ENCODE data around the gene CORO7. TPM values are rescaled to one million over a fixed set of nuclear protein-coding genes. Genes with fewer than 3 reads are reported as not detected.

CORO7 gene
- polyA plus RNA-seq, 3 donors = 44.7 to 181 (median 68.4) TPM

DNA sequence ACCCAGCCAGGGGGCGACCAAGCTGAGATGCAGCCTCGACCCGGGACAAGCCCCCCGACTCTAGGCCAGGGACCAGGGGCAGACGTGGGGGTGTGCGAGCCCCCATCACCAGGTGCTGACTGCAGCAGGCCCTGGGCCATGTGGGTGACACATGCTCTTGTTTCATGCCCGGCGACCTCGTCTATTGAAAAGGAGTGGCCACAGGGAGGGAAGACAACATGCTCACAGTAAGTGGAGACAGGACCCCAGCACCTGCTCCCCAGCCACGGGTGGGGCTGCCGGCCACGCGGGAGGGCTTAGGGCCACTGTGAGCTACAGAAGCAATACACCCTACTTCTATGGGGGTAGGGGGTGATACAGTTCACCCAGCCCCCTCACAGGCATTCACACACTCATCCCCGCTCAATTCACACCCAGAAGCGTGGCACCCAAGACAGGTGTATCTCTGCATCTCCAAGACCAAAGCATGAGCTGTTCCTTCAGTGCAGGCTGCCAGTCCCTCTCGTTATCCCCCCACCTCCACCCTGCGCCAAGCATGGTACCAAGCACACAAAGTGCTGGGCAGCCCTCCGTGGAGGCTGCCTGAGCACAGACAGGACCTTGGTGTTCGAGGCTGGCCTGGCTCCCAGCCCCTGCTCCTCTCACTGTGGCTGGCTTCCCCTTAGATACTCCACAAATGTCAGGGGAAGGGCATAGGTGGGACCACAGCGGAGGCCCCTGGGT is 31.2 kb downstream of the CORO7 start:
- Mint-ChIP-seq H3K9me3 (no peaks in the 10 kb centered on the region), H3K36me3 (peaks cover 46 to 86% of the 10 kb centered on the region in 2 donors), H3K27ac (peak overlapping the region in 2 of 7 donors; percentile 63 to 69), H3K4me1 (no peaks in the 10 kb centered on the region), H3K27me3 (ENCODE audit: low read depth in 3 of 3) (no peaks in the 10 kb centered on the region), H3K4me3 (no peak overlapping the region)
- Histone ChIP-seq H3K4me3 (replicated peaks in 1 of 3; ENCODE audit: low read depth in 2 of 3, low read length in 3 of 3) (no peak overlapping the region), H3K36me3 (replicated peaks in 1 of 2; ENCODE audit: control insufficient read depth in 1 of 2, insufficient read depth in 2 of 2, low read length in 2 of 2) (peaks cover 95 to 99% of the 10 kb centered on the region in 2 donors), H3K9me3 (replicated peaks in 1 of 2; ENCODE audit: control insufficient read depth in 1 of 2, insufficient read depth in 1 of 2, low read length in 2 of 2) (no peaks in the 10 kb centered on the region), H2AFZ (ENCODE audit: insufficient read depth, low read depth, low read length, poor library complexity, severe bottlenecking) (no peak overlapping the region), H3K4me1 (ENCODE audit: control insufficient read depth in 1 of 2, insufficient read depth in 2 of 2, low read length in 2 of 2) (no peaks in the 10 kb centered on the region), H3K27me3 (ENCODE audit: control insufficient read depth in 2 of 2, insufficient read depth in 2 of 2, low read length in 2 of 2) (no peaks in the 10 kb centered on the region), H4K20me1 (ENCODE audit: insufficient read depth, low read length) (peaks cover 100% of the 10 kb centered on the region), H3K79me2 (ENCODE audit: insufficient read depth, low read length) (no peaks in the 10 kb centered on the region), H3K4me2 (replicated peaks; ENCODE audit: extremely low read depth, low read length, poor library complexity, severe bottlenecking) (no peak overlapping the region), H3K9ac (ENCODE audit: insufficient read depth, low read length, poor library complexity, severe bottlenecking) (no peak overlapping the region), H3K27ac (ENCODE audit: low read depth in 1 of 2, low read length in 2 of 2) (no peak overlapping the region)
- intact Hi-C loops (cut with micrococcal nuclease) = no loop called here
- DNase-seq = no peak
- TF ChIP-seq, protein P1, sequence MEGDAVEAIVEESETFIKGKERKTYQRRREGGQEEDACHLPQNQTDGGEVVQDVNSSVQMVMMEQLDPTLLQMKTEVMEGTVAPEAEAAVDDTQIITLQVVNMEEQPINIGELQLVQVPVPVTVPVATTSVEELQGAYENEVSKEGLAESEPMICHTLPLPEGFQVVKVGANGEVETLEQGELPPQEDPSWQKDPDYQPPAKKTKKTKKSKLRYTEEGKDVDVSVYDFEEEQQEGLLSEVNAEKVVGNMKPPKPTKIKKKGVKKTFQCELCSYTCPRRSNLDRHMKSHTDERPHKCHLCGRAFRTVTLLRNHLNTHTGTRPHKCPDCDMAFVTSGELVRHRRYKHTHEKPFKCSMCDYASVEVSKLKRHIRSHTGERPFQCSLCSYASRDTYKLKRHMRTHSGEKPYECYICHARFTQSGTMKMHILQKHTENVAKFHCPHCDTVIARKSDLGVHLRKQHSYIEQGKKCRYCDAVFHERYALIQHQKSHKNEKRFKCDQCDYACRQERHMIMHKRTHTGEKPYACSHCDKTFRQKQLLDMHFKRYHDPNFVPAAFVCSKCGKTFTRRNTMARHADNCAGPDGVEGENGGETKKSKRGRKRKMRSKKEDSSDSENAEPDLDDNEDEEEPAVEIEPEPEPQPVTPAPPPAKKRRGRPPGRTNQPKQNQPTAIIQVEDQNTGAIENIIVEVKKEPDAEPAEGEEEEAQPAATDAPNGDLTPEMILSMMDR (IDR thresholded peaks at IDR 0.05) = no peak
- 92% methylated on average over 12 of the region's 20 CpGs for WGBS (ENCODE audit: insufficient coverage)

DNA sequence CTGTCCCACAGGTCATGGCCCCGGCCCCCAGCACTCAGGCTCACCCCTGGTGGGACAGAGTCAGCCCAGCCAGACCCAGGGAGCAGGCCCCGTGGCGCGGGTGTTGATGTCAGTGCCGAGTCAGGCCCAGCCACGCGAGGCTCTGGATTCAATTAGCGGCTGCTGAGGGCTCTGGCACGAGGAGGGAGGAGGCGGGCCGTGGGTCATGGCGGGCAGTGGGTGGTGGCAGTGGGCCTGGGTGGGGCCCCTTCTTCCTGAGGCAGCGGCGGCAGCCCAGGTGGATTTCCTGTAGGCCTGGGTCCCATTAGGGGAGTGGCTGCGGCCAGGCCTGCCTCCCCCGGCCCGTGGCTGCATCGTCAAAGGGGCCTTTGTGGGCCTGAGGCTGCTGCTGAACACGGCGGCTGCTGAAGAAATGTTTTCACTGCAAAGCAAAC is 31.9 kb downstream of the CORO7 start:
- H3K27ac Mint-ChIP-seq = no peak overlapping the region
- Histone ChIP-seq H3K36me3 (replicated peaks in 1 of 2; ENCODE audit: control insufficient read depth in 1 of 2, insufficient read depth in 2 of 2, low read length in 2 of 2) (peaks cover 90 to 94% of the 10 kb centered on the region in 2 donors), H3K4me3 (replicated peaks in 1 of 3; ENCODE audit: low read depth in 2 of 3, low read length in 3 of 3) (no peak overlapping the region), H3K79me2 (ENCODE audit: insufficient read depth, low read length) (no peaks in the 10 kb centered on the region), H3K4me1 (ENCODE audit: control insufficient read depth in 1 of 2, insufficient read depth in 2 of 2, low read length in 2 of 2) (no peaks in the 10 kb centered on the region), H2AFZ (ENCODE audit: insufficient read depth, low read depth, low read length, poor library complexity, severe bottlenecking) (no peak overlapping the region), H3K9me3 (replicated peaks in 1 of 2; ENCODE audit: control insufficient read depth in 1 of 2, insufficient read depth in 1 of 2, low read length in 2 of 2) (no peaks in the 10 kb centered on the region), H3K27ac (ENCODE audit: low read depth in 1 of 2, low read length in 2 of 2) (no peak overlapping the region), H4K20me1 (ENCODE audit: insufficient read depth, low read length) (peaks cover 98% of the 10 kb centered on the region), H3K9ac (ENCODE audit: insufficient read depth, low read length, poor library complexity, severe bottlenecking) (no peak overlapping the region), H3K27me3 (ENCODE audit: control insufficient read depth in 2 of 2, insufficient read depth in 2 of 2, low read length in 2 of 2) (no peaks in the 10 kb centered on the region), H3K4me2 (replicated peaks; ENCODE audit: extremely low read depth, low read length, poor library complexity, severe bottlenecking) (no peak overlapping the region)
- intact Hi-C loops (cut with micrococcal nuclease) = no loop called here
- no peaks in the 10 kb centered on the region for H3K9me3 Mint-ChIP-seq
- 73% methylated on average over 12 of the region's 20 CpGs for WGBS (ENCODE audit: insufficient coverage)
- no peak for DNase-seq
- H3K4me1 Mint-ChIP-seq = no peaks in the 10 kb centered on the region
- H3K4me3 Mint-ChIP-seq = no peak overlapping the region
- TF ChIP-seq, protein P1 (IDR thresholded peaks at IDR 0.05) = no peak
- peaks cover 40 to 85% of the 10 kb centered on the region in 2 donors for H3K36me3 Mint-ChIP-seq
- no peaks in the 10 kb centered on the region for H3K27me3 Mint-ChIP-seq (ENCODE audit: low read depth in 3 of 3)

Measured in CD14-positive monocyte (primary cell).